A673 (cell line): ENCODE data around the gene REXO4. TPM values are rescaled to one million over a fixed set of nuclear protein-coding genes. Genes with fewer than 3 reads are reported as not detected.

Experiments
- BruUV-seq: library from RNA; stranded (reverse); fragments of 400-500 nt; replicated peaks from 2 replicates; lab custom pipeline; 2021; lab: Mats Ljungman, UMichigan
- CTCF ChIA-PET: fragments of 300-600 bp; sonication (Branson Sonifier 250); formaldehyde crosslinking; loops from one replicate; lab custom pipeline; 2022; ENCODE audit warnings: antibody characterized with exemption; lab: Charles Lee
- POLR2A ChIA-PET: fragments of 300-600 bp; sonication (Branson Sonifier 250); formaldehyde crosslinking; loops from one replicate; lab custom pipeline; 2022; ENCODE audit warnings: antibody characterized with exemption; ENCODE audit not compliant: low non-redundant PET; lab: Charles Lee
- DNase-seq: peaks from one replicate; pipeline ENCODE4 v3.0.0-alpha.2; 2015; ENCODE audit warnings: low spot score
- H3K27ac ChIP-seq: fragments of 200-600 bp; sonication (generic); 2 replicates; pipeline ENCODE4 v1.5.1; 2016; ENCODE audit warnings: mixed run types, low read depth, mild to moderate bottlenecking, mixed read lengths, antibody characterized with exemption, low read length; ENCODE audit not compliant: poor library complexity, severe bottlenecking
- H3K27me3 ChIP-seq: fragments of 200-600 bp; sonication (generic); replicated peaks from 2 replicates; pipeline ENCODE4 v1.6.1; 2017; ENCODE audit warnings: mixed run types, low read depth, mild to moderate bottlenecking, mixed read lengths, antibody characterized with exemption, low read length; ENCODE audit not compliant: insufficient read depth, poor library complexity
- H3K36me3 ChIP-seq: fragments of 200-600 bp; sonication (generic); 2 replicates; pipeline ENCODE4 v1.6.1; 2016; ENCODE audit warnings: mixed run types, mild to moderate bottlenecking, mixed read lengths, antibody characterized with exemption, low read length; ENCODE audit not compliant: insufficient read depth, poor library complexity, severe bottlenecking
- H3K4me1 ChIP-seq: fragments of 200-600 bp; sonication (generic); 2 replicates; pipeline ENCODE4 v1.6.1; 2017; ENCODE audit warnings: mixed run types, mild to moderate bottlenecking, mixed read lengths, antibody characterized with exemption, low read length; ENCODE audit not compliant: insufficient read depth, poor library complexity, severe bottlenecking
- H3K4me3 ChIP-seq: fragments of 200-600 bp; sonication (generic); 2 replicates; pipeline ENCODE4 v1.5.1; 2016; ENCODE audit warnings: low read depth, mixed run types, mild to moderate bottlenecking, mixed read lengths, low read length; ENCODE audit not compliant: poor library complexity, severe bottlenecking
- H3K9me3 ChIP-seq: fragments of 200-600 bp; sonication (generic); 2 replicates; pipeline ENCODE4 v1.6.1; 2016; ENCODE audit warnings: mixed run types, low read depth, mild to moderate bottlenecking, mixed read lengths, antibody characterized with exemption, low read length; ENCODE audit not compliant: poor library complexity, severe bottlenecking
- CTCF ChIP-seq: fragments of 300-800, 200-600 bp; sonication (generic); conservative IDR thresholded peaks from 2 replicates; pipeline ENCODE4 v1.5.1; 2017; ENCODE audit warnings: low read depth, mild to moderate bottlenecking, antibody characterized with exemption, low read length, moderate library complexity, mixed read lengths
- EZH2 ChIP-seq: fragments of 200-600 bp; sonication (generic); IDR thresholded peaks from 2 replicates; pipeline ENCODE4 v1.6.1; 2017; ENCODE audit warnings: borderline replicate concordance, low read depth, mild to moderate bottlenecking, mixed read lengths, antibody characterized with exemption, low read length; ENCODE audit not compliant: poor library complexity, severe bottlenecking
- intact Hi-C: fragments of 100-400 bp; cut with micrococcal nuclease; formaldehyde crosslinking; loops from one replicate; pipeline ENCODE4 v1.10.0; 2022; ENCODE audit not compliant: unreplicated experiment
- total RNA-seq: library from RNA; stranded (reverse); gene quantifications from 2 replicates; pipeline ENCODE4 v1.2.3, GENCODE V29; 2021

REXO4 gene
- total RNA-seq, 1 experiment from 2014 or later, result 35.9 TPM

- intact Hi-C loops, result no loop called here
- CTCF ChIA-PET, result no interaction called here
These were observed 6.4 kb upstream of the REXO4 start for GRCh38 chr9:133424187-133424586.

GRCh38 chr9:133423216-133423615 is 5.4 kb upstream of the REXO4 start:
- Histone ChIP-seq H3K4me1 (no peaks in the 10 kb centered on the region), H3K27me3 (peaks cover 7% of the 10 kb centered on the region), H3K4me3 (no peak overlapping the region), H3K36me3 (no peaks in the 10 kb centered on the region), H3K9me3 (no peaks in the 10 kb centered on the region), H3K27ac (no peak overlapping the region)
- no peak for DNase-seq
- CTCF ChIA-PET, result no interaction called here
- intact Hi-C loops, result no loop called here
- no peak for TF ChIP-seq CTCF
- no peak for TF ChIP-seq EZH2
- POLR2A ChIA-PET, result no interaction called here
- no TSS peak for BruUV-seq

More at GRCh38 chr9:133424187-133424586, 6.4 kb upstream of the REXO4 start:
- TF ChIP-seq EZH2, result no peak
- no peak for TF ChIP-seq CTCF
- H3K36me3 ChIP-seq, result no peaks in the 10 kb centered on the region
- H3K9me3 ChIP-seq, result no peaks in the 10 kb centered on the region
- H3K27ac ChIP-seq, result no peak overlapping the region
- DNase-seq, result no peak
- peaks cover 7% of the 10 kb centered on the region for H3K27me3 ChIP-seq
- no peaks in the 10 kb centered on the region for H3K4me1 ChIP-seq
- POLR2A ChIA-PET, result no interaction called here
- no peak overlapping the region for H3K4me3 ChIP-seq
- no TSS peak for BruUV-seq

GRCh38 chr9:133421615-133422542 is 4.1 kb upstream of the REXO4 start, which contains the start of gene ADAMTS13:
TSS of gene ADAMTS13 (plus strand) at chr9:133422367. CDS start at chr9:133422444, 77 bp downstream.
- POLR2A ChIA-PET, result no interaction called here
- intact Hi-C loops, result no loop called here
- no peak for DNase-seq

More at GRCh38 chr9:133421615-133422542, 4.1 kb upstream of the REXO4 start, which contains the start of gene ADAMTS13:
- no peaks in the 10 kb centered on the region for H3K36me3 ChIP-seq
- no peaks in the 10 kb centered on the region for H3K9me3 ChIP-seq
- CTCF ChIA-PET, result no interaction called here
- H3K27ac ChIP-seq, result no peak within 1 kb of the TSS
- no TSS peak for BruUV-seq
- no peaks in the 10 kb centered on the region for H3K4me1 ChIP-seq
- TF ChIP-seq CTCF, result 0 out of 2 replicates have a peak, but pooled peaks have one; percentile 17
- TF ChIP-seq EZH2, result no peak
- H3K4me3 ChIP-seq, result no peak within 1 kb of the TSS
- H3K27me3 ChIP-seq, result no peaks in the 10 kb centered on the region
